NB4 (cell line): ENCODE data around the gene EDC4.

Source experiments
- DNase-seq: peaks from one replicate; pipeline ENCODE4 v3.0.0; 2010; ENCODE audit warnings: low read depth
- H3K4me3 ChIP-seq: one replicate; pipeline ENCODE4 v1.5.1; 2011; ENCODE audit warnings: mild to moderate bottlenecking, low read depth, low read length, moderate library complexity
- MYC ChIP-seq: IDR thresholded peaks from 2 replicates; pipeline ENCODE4 v1.6.1; 2011; ENCODE audit warnings: low read depth, low read length
- POLR2A ChIP-seq: IDR thresholded peaks from 2 replicates; pipeline ENCODE4 v1.6.1; 2011; ENCODE audit warnings: mild to moderate bottlenecking; ENCODE audit not compliant: insufficient read length; ENCODE audit errors: extremely low read depth
- TF ChIP-seq, protein P1 (sequence below): IDR thresholded peaks from one replicate; pipeline ENCODE4 v1.5.1; 2012; ENCODE audit warnings: low read depth, low read length
- TF ChIP-seq, protein P2 (sequence below): IDR thresholded peaks from 2 replicates; pipeline ENCODE4 v1.6.1; 2011; ENCODE audit warnings: low read depth, low read length

EDC4 gene

GRCh38 chr16:67878846-67879245 is 6.0 kb downstream of the EDC4 start:
- no peak for DNase-seq
- H3K4me3 ChIP-seq = no peak overlapping the region
- TF ChIP-seq, protein P1, sequence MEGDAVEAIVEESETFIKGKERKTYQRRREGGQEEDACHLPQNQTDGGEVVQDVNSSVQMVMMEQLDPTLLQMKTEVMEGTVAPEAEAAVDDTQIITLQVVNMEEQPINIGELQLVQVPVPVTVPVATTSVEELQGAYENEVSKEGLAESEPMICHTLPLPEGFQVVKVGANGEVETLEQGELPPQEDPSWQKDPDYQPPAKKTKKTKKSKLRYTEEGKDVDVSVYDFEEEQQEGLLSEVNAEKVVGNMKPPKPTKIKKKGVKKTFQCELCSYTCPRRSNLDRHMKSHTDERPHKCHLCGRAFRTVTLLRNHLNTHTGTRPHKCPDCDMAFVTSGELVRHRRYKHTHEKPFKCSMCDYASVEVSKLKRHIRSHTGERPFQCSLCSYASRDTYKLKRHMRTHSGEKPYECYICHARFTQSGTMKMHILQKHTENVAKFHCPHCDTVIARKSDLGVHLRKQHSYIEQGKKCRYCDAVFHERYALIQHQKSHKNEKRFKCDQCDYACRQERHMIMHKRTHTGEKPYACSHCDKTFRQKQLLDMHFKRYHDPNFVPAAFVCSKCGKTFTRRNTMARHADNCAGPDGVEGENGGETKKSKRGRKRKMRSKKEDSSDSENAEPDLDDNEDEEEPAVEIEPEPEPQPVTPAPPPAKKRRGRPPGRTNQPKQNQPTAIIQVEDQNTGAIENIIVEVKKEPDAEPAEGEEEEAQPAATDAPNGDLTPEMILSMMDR = no peak
- TF ChIP-seq POLR2A = no peak
- TF ChIP-seq, protein P2, sequence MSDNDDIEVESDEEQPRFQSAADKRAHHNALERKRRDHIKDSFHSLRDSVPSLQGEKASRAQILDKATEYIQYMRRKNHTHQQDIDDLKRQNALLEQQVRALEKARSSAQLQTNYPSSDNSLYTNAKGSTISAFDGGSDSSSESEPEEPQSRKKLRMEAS = no peak
- no peak for TF ChIP-seq MYC

DNA sequence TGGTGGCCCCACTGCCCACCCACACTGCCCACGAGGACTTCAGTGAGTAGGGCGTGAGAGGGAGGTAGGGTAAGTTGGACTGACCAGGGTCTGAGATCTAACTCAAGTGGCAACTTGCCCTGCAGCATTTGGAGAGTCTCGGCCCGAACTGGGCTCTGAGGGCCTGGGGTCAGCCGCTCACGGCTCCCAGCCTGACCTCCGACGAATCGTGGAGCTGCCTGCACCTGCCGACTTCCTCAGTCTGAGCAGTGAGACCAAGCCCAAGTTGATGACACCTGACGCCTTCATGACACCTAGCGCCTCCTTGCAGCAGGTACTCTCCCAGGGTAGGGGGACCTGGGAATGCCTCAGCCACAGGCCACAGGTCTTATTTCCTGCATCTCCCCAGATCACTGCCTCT is 6.6 kb downstream of the EDC4 start:
- no peak overlapping the region for H3K4me3 ChIP-seq
- no peak for TF ChIP-seq POLR2A
- TF ChIP-seq, protein P1 = no peak
- TF ChIP-seq MYC = no peak
- TF ChIP-seq, protein P2 = no peak
- no peak for DNase-seq

DNA sequence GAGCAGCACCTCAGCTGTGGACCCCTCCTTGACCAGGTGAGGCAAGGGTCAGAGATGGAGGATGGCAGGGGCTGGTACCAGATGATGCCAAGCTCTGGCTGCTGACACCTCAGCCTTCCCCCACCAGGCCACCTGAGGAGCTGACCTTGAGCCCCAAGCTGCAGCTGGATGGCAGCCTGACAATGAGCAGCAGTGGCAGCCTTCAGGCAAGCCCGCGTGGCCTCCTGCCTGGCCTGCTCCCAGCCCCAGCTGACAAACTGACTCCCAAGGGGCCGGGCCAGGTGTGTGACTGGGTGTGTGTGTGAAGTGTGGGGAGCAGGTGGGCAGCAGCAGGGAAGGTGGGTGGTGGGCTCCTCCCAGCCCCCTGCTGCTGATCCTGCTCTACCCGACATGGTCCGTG is 7.1 kb downstream of the EDC4 start:
- DNase-seq = no peak
- H3K4me3 ChIP-seq = no peak overlapping the region
- TF ChIP-seq POLR2A (no peak), MYC (no peak)
- TF ChIP-seq, protein P1 = no peak
- TF ChIP-seq, protein P2 = no peak

GRCh38 chr16:67880584-67880983 is 7.7 kb downstream of the EDC4 start:
- no peak for DNase-seq
- TF ChIP-seq POLR2A (no peak), MYC (no peak)
- TF ChIP-seq, protein P2 = no peak
- TF ChIP-seq, protein P1 = no peak
- no peak overlapping the region for H3K4me3 ChIP-seq

DNA sequence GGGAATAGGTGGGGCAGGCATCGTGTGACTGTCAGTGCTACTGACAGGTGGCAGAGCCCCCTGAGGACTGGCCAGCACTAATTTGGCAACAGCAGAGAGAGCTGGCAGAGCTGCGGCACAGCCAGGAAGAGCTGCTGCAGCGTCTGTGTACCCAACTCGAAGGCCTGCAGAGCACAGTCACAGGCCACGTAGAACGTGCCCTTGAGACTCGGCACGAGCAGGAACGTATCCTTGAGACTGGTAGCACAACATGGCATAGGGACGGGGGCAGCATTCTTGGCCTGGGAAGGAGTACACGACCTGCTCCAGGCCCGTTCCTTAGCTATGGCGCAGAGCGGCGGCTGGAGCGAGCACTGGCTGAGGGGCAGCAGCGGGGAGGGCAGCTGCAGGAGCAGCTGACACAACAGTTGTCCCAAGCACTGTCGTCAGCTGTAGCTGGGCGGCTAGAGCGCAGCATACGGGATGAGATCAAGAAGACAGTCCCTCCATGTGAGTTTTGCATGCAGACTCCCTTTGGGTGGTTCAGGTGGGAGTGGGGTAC is 8.8 kb downstream of the EDC4 start:
- no peak for DNase-seq
- TF ChIP-seq MYC = no peak
- TF ChIP-seq, protein P1 = no peak
- TF ChIP-seq, protein P2 = no peak
- no peak for TF ChIP-seq POLR2A
- no peak overlapping the region for H3K4me3 ChIP-seq
